Neutrophil (primary cell): ENCODE data around the gene SCRN3.

ENCODE experiments used
- H3K27ac ChIP-seq: fragments of 200-600 bp; sonication (generic); 2 replicates; pipeline ENCODE4 v1.5.1; 2016; ENCODE audit warnings: mild to moderate bottlenecking, moderate library complexity
- H3K27me3 ChIP-seq: fragments of 200-600 bp; sonication (generic); 2 replicates; pipeline ENCODE4 v1.6.0; 2016; ENCODE audit warnings: mild to moderate bottlenecking
- H3K36me3 ChIP-seq: fragments of 200-600 bp; sonication (generic); 2 replicates; pipeline ENCODE4 v1.5.1; 2017
- H3K4me1 ChIP-seq, 2 experiments: fragments of 200-600 bp in 1 of 2; sonication (generic) in 1 of 2; 1 replicate in 1 of 2; 2 replicates in 1 of 2; pipeline versions ENCODE4 v1.5.1 to v1.6.1; 2013 to 2016; ENCODE audit warnings: low read depth in 1 of 2, low read length in 1 of 2, mild to moderate bottlenecking in 1 of 2, moderate library complexity in 1 of 2; ENCODE audit not compliant: control insufficient read depth in 1 of 2, insufficient read depth in 1 of 2
- H3K4me3 ChIP-seq, 2 experiments: fragments of 200-600 bp in 1 of 2; sonication (generic) in 1 of 2; 1 replicate in 1 of 2; 2 replicates in 1 of 2; pipeline ENCODE4 v1.5.1; 2013 to 2016; ENCODE audit warnings: low read depth in 1 of 2, low read length in 1 of 2, mild to moderate bottlenecking in 1 of 2, moderate library complexity in 1 of 2
- H3K9me3 ChIP-seq: fragments of 200-600 bp; sonication (generic); 2 replicates; pipeline ENCODE4 v1.5.1; 2016
- CTCF ChIP-seq: fragments of 200-600 bp; sonication (generic); IDR thresholded peaks from 2 replicates; pipeline ENCODE4 v1.5.1; 2016; ENCODE audit warnings: antibody characterized with exemption

The SCRN3 gene

DNA sequence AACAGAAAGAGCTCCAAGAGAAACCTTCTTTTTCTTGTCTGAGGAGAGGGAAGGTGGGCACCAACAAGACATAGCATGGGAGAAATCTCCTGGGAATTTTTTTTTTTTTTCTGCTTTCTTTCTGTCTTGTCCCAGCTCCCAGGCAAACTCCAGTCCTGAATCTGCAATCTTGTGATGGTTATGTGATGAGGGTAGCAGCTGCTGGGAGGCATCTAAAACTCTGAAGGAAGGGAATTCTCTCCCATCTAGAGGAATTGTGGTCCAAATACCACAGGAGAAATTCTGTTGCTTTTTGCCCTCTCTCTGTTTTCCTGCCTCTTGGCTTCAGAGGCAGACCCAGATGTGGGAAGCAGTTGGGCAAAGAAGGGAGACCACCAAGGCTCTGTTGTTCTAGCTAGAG lies 16.7 kb downstream of the SCRN3 start:
- Histone ChIP-seq H3K27ac (no peak overlapping the region), H3K4me1 (no peaks in the 10 kb centered on the region), H3K4me3 (no peak overlapping the region), H3K36me3 (no peaks in the 10 kb centered on the region), H3K9me3 (no peaks in the 10 kb centered on the region), H3K27me3 (no peaks in the 10 kb centered on the region)
- TF ChIP-seq CTCF: no peak

DNA sequence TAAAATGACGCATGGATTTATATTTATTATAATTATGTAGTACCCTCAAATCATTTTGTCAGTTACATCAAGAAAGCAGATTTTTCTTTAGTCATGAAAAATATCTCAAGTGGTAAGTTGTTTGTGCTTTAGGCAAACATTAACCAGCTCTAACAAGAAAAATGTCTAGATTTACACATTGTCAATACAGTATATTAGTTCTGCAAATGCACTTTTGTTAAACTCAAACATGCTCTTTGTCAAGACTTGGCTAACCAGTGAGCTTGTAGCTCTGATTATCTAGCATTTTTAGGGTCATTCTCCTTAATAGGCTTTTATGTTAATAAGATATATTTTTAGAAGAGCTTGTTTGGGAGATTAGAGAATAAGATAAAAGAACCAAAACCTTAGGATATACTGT lies 32.7 kb downstream of the SCRN3 start:
- no peak for TF ChIP-seq CTCF
- Histone ChIP-seq H3K36me3 (peaks cover 11% of the 10 kb centered on the region), H3K27me3 (no peaks in the 10 kb centered on the region), H3K9me3 (no peaks in the 10 kb centered on the region), H3K4me1 (no peaks in the 10 kb centered on the region), H3K27ac (no peak overlapping the region), H3K4me3 (no peak overlapping the region)

DNA sequence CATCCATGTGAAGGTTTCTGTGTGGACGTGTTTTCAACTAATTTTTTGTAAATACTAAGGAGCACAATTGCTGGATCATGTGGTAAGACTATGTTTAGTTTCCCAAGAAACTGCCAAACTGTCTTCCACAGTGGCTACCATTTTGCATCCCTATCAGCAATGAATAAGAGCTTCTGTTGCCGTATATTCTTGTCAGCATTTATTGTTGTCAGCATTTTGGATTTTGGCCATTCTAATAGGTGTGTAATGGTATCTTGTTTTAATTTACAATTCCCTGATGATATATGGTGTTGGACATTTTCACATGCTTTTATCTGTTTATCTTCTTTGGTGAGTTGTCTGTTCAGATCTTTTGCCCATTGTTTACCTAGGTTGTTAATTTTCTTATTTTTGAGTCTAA lies 34.5 kb downstream of the SCRN3 start:
- no peaks in the 10 kb centered on the region for H3K36me3 ChIP-seq
- no peak overlapping the region for H3K27ac ChIP-seq
- no peak for TF ChIP-seq CTCF
- H3K27me3 ChIP-seq: no peaks in the 10 kb centered on the region
- no peak overlapping the region for H3K4me3 ChIP-seq
- no peaks in the 10 kb centered on the region for H3K4me1 ChIP-seq
- no peaks in the 10 kb centered on the region for H3K9me3 ChIP-seq

- no peak overlapping the region for H3K27ac ChIP-seq
- no peaks in the 10 kb centered on the region for H3K4me1 ChIP-seq
- H3K36me3 ChIP-seq: peaks cover 4% of the 10 kb centered on the region
- no peaks in the 10 kb centered on the region for H3K9me3 ChIP-seq
- TF ChIP-seq CTCF: no peak
- no peak overlapping the region for H3K4me3 ChIP-seq
- H3K27me3 ChIP-seq: no peaks in the 10 kb centered on the region
These were observed 36.4 kb downstream of the SCRN3 start for GRCh38 chr2:174431902-174432301.

GRCh38 chr2:174436351-174436750 lies 40.8 kb downstream of the SCRN3 start:
- Histone ChIP-seq H3K4me3 (no peak overlapping the region), H3K36me3 (peaks cover 4% of the 10 kb centered on the region), H3K27me3 (no peaks in the 10 kb centered on the region), H3K9me3 (no peaks in the 10 kb centered on the region), H3K27ac (no peak overlapping the region), H3K4me1 (peaks cover 9 to 10% of the 10 kb centered on the region in 2 experiments)
- no peak for TF ChIP-seq CTCF
